Lung (tissue), 12 donors: ENCODE measurements around the gene MAPK8IP3. TPM values are rescaled to one million over a fixed set of nuclear protein-coding genes. Genes with fewer than 3 reads are reported as not detected.

Experiments used
- ATAC-seq: fragments of 200-7000 bp; cut with Tn5 transposase; one replicate; pipeline ENCODE4 v1.9.1; 2020; ENCODE audit warnings: moderate number of reproducible peaks; ENCODE audit not compliant: insufficient read depth, low FRiP score
- DNase-seq, 3 donors: peaks; one replicate each; pipeline ENCODE4 v3.0.0-alpha.2; 2013 to 2017
- H3K27ac ChIP-seq, 2 donors: one replicate each; pipeline ENCODE4 v1.5.1; 2013; ENCODE audit warnings: mild to moderate bottlenecking in 2 of 2, moderate library complexity in 2 of 2, control low read depth in 1 of 2, inconsistent platforms in 1 of 2, low read depth in 1 of 2, low read length in 1 of 2
- H3K27me3 ChIP-seq, 3 donors: one replicate each; pipeline ENCODE4 v1.5.1; 2013; ENCODE audit warnings: low read length in 2 of 3; ENCODE audit not compliant: control insufficient read depth in 3 of 3, insufficient read depth in 3 of 3
- H3K36me3 ChIP-seq, 4 donors: one replicate each; pipeline ENCODE4 v1.5.1; 2013; ENCODE audit warnings: low read length in 4 of 4, mild to moderate bottlenecking in 1 of 4, moderate library complexity in 1 of 4; ENCODE audit not compliant: control insufficient read depth in 4 of 4, insufficient read depth in 4 of 4
- H3K4me1 ChIP-seq, 5 donors: one replicate each; pipeline ENCODE4 v1.5.1; 2013; ENCODE audit warnings: low read length in 5 of 5, mild to moderate bottlenecking in 2 of 5, moderate library complexity in 1 of 5; ENCODE audit not compliant: control insufficient read depth in 5 of 5, insufficient read depth in 5 of 5
- H3K4me3 ChIP-seq: one replicate; pipeline ENCODE4 v1.5.1; 2013; ENCODE audit warnings: mild to moderate bottlenecking, control low read depth, moderate library complexity
- H3K9ac ChIP-seq, 2 donors: one replicate each; pipeline ENCODE4 v1.5.1; 2013; ENCODE audit warnings: low read length in 2 of 2, control low read depth in 1 of 2; ENCODE audit not compliant: insufficient read depth in 1 of 2
- H3K9me3 ChIP-seq, 4 donors: one replicate each; pipeline ENCODE4 v1.5.1; 2013; ENCODE audit warnings: low read length in 3 of 4, mild to moderate bottlenecking in 1 of 4, moderate library complexity in 1 of 4; ENCODE audit not compliant: control insufficient read depth in 4 of 4, insufficient read depth in 3 of 4
- whole genome bisulfite sequencing, 2 donors: extraction: QIAGEN DNeasy Blood & Tissue Kit; methylation state at CpG; one replicate each; pipeline ENCODE4 v1.1.7; 2013; 5-methylcytosine and 5-hydroxymethylcytosine counted together
- polyA plus RNA-seq, 2 donors: library from polyadenylated mRNA; stranded (reverse); fragments of 200-250 nt; gene quantifications; one replicate each; pipeline ENCODE4 v1.2.1, GENCODE V29; 2013
- total RNA-seq, 2 donors: library from RNA; depleted of rRNA in 1 of 2; stranded (reverse); fragments of >200 nt in 1 of 2; gene quantifications; one replicate each; pipeline ENCODE4 v1.2.1, GENCODE V29; 2014 to 2021
- TF ChIP-seq, protein P1 (sequence below): IDR thresholded peaks from 2 replicates; pipeline ENCODE4 v1.5.1; 2012; ENCODE audit warnings: mild to moderate bottlenecking; ENCODE audit errors: control extremely low read depth, extremely low read depth
- donor health status: control.
- donor health status: control.
- donor health status: Bipolar disorder and iron deficiency.
- donor health status: healthy.
- donor health status: DM: yes; HTN: yes; CAD: no.

MAPK8IP3 gene
- total and polyA plus RNA-seq, 4 donors, result 40.3 to 76.7 (median 63.6) TPM

DNA sequence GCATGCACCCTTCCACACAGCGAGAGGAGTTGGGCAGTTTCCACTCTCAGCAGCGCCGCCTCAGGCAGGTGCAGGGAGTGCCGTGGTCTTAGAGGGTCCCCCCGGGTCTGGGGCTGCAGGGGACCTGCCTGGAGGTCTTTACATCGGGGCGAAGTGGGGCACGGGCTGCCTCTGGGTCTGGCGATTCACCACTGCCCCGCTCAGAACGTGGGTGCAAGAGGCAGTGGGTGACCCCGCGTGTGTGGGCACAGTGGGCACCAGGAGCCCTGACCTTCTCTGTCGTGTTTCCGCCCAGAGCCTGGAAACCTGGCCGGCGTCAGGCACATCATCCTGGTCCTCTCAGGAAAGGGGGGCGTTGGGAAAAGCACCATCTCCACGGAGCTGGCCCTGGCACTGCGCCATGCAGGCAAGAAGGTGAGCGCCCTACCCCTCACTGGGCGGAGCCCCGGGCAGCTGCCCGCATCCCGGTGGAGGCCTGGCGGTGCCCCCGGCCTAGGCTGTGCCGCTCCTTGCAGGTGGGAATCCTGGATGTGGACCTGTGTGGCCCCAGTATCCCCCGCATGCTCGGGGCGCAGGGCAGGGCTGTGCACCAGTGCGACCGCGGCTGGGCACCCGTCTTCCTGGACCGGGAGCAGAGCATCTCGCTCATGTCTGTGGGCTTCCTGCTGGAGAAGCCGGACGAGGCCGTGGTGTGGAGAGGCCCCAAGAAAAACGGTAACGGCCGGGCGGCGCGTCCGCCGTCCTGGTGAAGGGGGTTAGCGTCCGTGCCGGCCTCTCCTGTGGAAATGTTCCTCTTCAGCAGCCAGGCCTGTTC lies 80.5 kb downstream of the MAPK8IP3 start:
- peak in 1 of 3 donors; percentile 11 for DNase-seq
- Histone ChIP-seq H3K4me3 (no peak overlapping the region), H3K9ac (no peak overlapping the region), H3K36me3 (peaks cover 0 to 53% (median 0%) of the 10 kb centered on the region in 4 donors), H3K4me1 (peaks cover 0 to 9% (median 3%) of the 10 kb centered on the region in 5 donors), H3K9me3 (no peaks in the 10 kb centered on the region), H3K27me3 (no peaks in the 10 kb centered on the region), H3K27ac (no peak overlapping the region)
- TF ChIP-seq, protein P1, sequence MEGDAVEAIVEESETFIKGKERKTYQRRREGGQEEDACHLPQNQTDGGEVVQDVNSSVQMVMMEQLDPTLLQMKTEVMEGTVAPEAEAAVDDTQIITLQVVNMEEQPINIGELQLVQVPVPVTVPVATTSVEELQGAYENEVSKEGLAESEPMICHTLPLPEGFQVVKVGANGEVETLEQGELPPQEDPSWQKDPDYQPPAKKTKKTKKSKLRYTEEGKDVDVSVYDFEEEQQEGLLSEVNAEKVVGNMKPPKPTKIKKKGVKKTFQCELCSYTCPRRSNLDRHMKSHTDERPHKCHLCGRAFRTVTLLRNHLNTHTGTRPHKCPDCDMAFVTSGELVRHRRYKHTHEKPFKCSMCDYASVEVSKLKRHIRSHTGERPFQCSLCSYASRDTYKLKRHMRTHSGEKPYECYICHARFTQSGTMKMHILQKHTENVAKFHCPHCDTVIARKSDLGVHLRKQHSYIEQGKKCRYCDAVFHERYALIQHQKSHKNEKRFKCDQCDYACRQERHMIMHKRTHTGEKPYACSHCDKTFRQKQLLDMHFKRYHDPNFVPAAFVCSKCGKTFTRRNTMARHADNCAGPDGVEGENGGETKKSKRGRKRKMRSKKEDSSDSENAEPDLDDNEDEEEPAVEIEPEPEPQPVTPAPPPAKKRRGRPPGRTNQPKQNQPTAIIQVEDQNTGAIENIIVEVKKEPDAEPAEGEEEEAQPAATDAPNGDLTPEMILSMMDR, result no peak
- no peak for ATAC-seq
- WGBS, 2 donors, result 90% methylated on average over 50 to 51 of the region's 51 CpGs

DNA sequence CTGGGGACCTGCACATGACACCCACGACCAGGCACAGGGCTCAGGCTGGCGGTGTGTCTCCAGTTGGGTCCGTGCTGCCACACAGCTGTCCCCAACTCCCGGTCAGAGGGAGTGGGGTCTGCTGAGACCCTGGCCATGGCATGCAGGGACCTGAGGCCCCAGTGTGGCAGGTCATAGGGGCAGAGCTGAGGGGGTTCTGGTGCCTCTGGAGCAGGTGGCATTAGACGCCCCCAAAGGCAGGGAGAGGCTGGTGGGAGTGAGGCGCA lies 81.0 kb downstream of the MAPK8IP3 start:
- no peak for ATAC-seq
- H3K9me3 ChIP-seq, result peaks cover 0 to 3% (median 0%) of the 10 kb centered on the region in 4 donors
- WGBS, 2 donors, result 93 to 100% methylated on average over 4 to 6 of the region's 6 CpGs

DNA sequence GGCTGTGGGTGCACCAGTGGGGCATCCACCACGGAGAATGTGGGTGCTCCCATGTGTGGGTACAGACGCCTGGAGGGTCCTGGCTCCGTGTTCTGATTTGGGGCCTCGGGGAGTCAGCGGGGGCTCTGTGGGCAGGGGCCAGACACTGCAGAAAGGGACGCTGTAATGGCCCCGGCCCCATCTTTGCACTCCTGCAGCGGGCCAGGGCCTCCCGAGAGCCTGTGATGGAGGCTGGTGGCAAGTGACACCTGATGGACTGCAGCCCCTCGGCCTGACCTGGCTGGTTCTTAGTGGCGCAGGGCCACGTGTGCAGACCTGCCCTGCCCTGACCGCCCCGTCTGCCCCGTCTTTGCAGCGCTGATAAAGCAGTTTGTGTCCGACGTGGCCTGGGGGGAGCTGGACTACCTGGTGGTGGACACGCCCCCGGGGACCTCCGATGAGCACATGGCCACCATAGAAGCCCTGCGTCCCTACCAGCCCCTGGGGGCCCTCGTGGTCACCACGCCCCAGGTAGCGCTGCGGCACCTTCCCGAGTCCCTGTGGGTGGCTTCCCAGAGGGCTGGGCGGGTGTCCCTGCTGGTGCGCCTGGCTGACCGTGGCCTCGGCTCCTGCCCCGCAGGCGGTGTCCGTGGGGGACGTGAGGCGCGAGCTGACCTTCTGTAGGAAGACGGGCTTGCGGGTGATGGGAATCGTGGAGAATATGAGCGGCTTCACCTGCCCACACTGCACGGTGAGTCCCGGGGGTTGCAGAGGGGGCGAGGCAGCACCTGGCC lies 81.5 kb downstream of the MAPK8IP3 start:
- Histone ChIP-seq H3K27me3 (no peaks in the 10 kb centered on the region), H3K4me3 (no peak overlapping the region), H3K27ac (no peak overlapping the region), H3K9ac (no peak overlapping the region), H3K4me1 (peaks cover 0 to 5% (median 3%) of the 10 kb centered on the region in 5 donors), H3K9me3 (peaks cover 0 to 3% (median 0%) of the 10 kb centered on the region in 4 donors), H3K36me3 (peaks cover 0 to 62% (median 0%) of the 10 kb centered on the region in 4 donors)
- 95 to 96% methylated on average over 38 to 44 of the region's 44 CpGs for WGBS, 2 donors
- DNase-seq, result peak in 1 of 3 donors; percentile 11
- TF ChIP-seq, protein P1, result no peak
- ATAC-seq, result no peak

More for the DNA sequence above, 81.0 kb downstream of the MAPK8IP3 start:
- peaks cover 0 to 58% (median 0%) of the 10 kb centered on the region in 4 donors for H3K36me3 ChIP-seq
- H3K4me3 ChIP-seq, result no peak overlapping the region
- H3K27me3 ChIP-seq, result no peaks in the 10 kb centered on the region
- H3K9ac ChIP-seq, result no peak overlapping the region
- no peak for DNase-seq
- peaks cover 0 to 5% (median 3%) of the 10 kb centered on the region in 5 donors for H3K4me1 ChIP-seq
- TF ChIP-seq, protein P1, result no peak
- H3K27ac ChIP-seq, result no peak overlapping the region
